HS-5 (cell line): ENCODE data around the gene COPS4.
"Not testable (repeated sequence)": the region's sequence is repeated elsewhere in the genome, so short reads cannot be mapped to it uniquely, and the experiment has no call there.

ENCODE experiments used
- DNase-seq: peaks from one replicate; pipeline ENCODE4 v3.0.0-alpha.2; 2012; ENCODE audit warnings: low read depth

The COPS4 gene

DNA sequence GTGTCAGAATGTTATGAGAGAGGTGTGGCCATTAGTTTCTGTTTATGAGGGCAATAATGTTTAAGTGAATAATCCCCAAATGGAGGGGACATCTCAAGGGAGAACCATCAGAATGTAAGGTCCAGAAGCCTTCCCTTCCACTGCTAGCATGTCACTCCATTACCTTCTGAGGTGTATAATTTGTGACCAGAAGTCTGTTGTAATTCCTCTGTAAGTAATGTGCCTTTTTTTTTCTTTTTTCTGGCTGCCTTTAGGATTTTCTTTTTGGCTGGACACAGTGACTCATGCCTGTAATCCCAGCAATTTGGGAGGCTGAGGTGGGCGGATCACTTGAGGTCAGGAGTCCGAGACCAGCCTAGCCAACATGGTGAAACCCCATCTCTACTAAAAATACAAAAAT lies 10.8 kb upstream of the COPS4 start:
- DNase-seq = no peak

DNA sequence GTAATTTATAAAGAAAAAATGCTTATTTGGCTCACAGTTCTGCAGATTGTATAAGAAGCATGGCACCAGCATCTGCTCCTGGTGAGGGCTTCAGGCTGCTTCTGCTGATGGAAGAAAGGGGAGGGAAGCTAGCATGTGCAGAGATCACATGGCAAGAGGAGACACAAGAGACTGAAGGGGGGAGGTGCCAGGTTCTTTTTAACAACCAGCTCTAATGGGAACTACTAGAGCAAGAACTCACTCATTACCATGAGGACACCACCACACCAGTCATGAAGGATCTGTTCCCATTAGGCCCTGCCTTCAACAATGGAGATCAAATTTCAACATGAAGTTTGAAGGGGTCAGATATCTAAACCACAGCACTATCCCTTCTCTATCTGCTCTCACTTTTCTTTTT lies 9.4 kb upstream of the COPS4 start:
- no peak for DNase-seq

DNA sequence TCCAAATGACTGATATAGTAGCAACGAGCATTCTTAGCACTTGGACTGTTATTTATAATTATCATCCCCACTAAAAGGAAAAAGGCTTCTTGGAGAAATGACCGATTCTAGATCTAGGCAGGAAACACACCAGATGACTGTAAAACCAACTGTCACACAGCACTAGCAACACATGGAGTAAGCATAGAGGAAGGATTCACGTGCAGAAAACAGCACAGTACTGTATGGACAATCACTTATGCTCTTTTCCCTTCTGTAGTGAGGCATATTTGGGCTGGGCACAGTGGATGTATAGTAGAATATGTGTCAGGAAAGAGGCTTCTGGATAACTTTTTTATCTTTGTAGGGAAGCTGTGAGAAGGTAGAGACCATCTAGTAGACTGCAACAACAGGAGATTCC lies 6.0 kb upstream of the COPS4 start:
- no peak for DNase-seq

DNA sequence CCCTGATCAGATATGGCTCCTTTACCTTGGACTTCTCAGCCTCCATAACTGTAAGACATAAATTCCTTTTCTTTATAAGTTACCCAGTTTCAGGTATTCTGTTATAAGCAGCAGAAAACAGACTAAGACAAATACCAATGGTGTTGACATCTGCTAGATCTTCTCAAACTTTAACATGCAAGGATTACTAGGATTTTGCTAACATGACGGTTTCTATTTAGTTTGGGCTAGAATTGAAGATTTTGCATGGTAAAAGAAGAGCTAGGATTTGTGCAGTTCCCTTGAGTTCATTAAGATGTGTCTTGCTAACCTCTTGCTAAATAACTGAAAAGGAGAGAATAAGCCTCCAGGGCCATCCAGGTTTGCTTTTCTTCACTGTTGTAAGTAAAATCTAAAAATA lies 5.3 kb upstream of the COPS4 start:
- DNase-seq = no peak

DNA sequence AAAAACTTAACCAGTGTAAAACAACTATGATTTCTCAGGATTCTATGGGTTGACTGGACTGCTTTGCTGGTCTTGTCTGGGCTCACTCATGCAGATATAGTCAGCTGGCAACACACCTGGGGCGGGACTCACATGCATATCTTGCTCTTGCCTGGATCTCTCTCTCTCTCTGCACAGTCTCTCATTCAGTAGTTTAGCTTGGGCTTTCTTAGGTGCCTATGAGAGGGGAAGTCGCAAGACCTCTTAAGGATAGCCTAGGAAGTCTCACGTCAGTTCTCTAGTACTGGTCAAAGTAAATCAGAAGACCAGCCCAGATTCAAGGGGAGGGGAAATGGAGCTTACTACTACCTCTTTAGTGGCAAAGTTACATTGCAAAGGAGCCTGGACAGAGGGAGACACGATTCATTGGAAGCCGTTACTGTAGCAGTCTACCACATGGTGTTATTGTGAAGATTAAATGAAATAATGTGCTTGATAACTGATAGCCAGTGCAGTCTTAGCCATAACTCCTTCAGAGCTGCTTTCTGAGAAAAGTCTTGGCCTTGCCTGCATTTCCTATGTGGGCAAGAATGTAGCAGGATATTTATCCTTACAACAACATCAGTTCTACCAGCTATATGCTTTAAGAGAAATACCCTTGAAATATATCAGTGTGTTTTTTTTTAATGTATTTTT lies 2.1 kb downstream of the COPS4 start:
- no peak for DNase-seq

DNA sequence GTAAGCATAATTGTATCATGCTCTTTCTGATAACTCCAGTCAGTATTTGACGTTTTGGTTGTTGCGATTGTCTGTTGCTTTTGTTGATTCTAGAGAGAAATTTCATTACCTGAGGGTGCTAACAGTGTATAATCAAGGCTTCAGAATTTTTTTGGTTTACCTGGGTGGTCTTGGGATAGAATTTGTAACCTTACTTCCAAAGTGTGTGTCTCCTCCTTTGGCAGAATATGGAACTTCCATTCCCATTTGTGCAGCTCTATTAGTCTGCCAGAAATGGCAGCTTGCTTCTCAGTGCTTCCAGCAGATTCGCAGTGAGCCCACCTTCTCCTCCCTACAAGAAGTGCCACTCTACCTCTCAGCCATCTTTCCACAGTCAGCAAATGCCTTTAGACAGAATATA lies 5.3 kb downstream of the COPS4 start:
- DNase-seq = no peak

DNA sequence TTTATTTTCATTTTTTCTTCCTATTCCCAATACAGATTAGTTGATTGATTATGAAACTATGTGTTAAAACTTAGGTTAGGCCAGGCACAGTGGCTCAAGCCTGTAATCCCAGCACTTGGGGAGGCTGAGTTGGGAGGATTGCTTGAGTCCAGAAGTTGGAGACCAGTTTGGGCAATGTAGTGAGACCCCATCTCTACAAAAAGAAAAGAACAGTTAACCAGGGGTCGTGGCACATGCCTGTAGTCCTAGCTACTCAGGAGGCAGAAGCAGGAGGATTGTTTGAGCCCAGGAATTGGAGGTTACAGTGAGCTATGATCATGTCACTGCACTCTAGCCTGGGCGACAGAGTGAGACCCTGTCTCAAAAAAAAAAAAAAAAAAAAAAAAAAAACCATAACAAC lies 8.2 kb downstream of the COPS4 start:
- not testable (repeated sequence) for DNase-seq

DNA sequence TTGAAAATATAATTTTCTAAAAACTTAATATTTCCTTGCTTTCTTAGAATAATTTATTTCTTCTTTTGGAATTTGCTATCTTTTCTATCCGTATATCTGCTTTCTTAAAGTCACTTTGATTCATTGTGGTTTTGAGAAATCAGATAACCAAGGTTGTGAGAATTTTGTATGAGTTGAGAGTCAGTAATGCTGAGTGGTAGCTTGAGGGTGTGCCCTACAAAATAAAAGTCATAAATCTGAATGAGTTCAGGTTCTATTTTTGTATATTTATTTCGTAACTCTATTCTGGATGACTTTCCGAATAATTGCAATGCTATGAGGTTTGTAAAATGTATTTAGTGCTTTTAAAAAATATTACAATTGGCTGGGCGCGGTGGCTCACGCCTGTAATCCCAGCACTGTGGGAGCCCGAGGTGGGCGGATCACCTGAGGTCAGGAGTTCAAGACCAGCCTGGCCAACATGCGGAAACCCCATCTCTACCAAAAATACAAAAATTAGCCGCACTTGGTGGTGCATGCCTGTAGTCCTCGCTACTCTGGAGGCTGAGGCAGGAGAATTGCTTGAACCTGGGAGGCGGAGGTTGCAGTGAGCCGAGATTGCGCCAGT lies 8.9 kb downstream of the COPS4 start:
- DNase-seq = peak; percentile 43

DNA sequence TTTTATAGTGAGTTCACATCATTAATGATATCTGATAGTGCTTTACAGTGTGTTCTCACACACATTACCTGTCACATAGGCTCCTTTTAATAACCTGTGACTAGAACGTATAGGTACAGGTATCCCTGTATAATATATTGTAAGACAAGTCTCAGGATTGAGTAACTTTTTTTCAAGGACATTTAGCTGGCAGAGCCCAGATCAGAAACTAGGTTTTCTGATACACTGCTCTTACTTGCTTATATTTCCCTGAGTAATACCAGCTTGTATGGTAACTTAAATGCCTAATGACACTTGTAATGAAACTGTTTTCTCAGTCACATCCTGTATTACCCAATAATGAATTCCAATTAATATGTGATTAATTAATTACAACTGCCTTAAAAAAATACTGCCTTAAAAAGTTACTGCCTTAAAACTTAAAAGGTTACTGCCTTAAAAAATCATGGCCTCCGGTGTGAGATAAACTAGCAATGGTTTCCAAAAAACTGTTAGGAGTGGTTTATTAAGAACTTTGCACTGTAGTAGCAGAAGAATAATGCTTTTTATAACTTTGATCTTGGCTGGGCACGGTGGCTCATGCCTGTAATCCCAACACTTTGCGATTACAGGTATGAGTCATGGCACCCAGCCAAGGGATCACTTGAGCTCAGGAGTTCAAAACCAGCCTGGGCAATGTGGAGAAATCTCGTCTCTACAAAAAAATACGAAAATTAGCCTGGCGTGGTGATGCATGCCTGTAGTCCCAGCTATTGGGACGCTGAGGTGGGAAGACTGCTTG lies 11.9 kb downstream of the COPS4 start:
- DNase-seq = no peak

DNA sequence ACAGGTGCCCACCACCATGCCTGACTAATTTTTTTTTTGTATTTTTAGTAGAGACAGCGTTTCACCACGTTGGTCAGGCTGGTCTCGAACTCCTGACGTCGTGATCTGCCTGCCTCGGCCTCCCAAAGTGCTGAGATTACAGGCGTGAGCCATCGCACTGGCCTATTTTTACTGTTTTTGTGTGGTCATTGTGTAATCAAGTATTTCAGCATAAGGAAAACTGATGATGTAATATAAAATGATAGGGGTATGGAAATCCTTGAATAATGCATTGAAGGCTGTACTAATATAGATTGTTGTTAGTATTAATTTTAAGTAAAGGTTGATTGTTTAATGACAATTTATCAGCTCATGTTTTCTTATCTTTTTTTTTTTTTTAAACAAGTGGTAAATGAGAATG lies 13.8 kb downstream of the COPS4 start:
- DNase-seq = not testable (repeated sequence)

DNA sequence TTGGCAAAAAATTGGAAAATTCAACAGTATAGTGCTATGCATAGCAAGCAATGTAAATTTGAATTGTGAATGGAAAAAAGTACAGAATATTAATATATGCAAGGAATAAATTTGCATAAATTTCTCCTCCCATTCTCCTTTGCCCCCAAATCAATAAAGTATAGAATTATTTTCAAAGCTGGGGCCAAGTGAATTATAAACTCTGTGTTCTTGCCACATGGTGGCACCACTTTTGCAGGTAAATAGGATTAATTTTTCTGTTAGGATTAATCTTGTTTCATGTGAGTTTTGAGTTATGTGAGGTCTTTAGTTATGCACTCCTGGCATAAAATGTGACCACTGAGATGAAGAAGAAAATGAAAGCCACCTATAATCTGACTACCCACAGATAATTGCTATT lies 19.9 kb downstream of the COPS4 start:
- DNase-seq = no peak

DNA sequence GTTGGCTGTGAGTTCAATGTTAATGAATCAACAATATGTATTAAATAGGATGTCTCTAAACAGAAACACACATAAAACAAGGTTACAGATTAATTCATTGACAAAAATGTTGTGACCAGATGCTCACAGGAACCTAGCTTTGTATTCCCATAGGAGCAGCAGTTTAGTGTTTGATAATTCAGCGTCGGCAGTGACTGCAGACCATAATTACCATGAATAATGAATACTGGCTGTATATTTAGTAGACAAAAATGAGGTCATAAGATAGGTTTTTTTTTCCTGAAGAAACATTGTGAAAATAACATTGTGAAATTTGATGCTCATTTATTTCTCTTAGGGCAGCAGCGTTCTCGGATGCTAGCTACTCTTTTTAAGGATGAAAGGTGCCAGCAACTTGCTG lies 27.8 kb downstream of the COPS4 start:
- DNase-seq = no peak

DNA sequence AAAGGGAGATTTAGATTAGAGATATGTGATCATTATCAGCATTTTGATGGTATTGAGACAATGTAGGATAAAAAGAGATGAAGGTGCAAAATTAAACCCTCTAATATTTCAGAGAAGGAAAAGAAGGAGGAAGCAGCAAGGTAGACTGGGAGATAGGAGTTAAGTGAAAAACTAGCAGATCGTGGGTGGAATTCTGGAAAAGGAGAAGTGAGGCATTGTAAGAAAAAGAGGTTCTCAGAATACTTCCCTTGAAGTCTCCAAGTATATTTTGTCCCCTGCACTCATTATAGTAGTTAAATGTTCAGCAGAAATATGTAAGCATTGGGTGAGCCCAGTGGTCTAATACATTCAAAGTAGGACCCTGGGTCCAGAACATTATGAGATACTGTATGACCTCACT lies 30.3 kb downstream of the COPS4 start:
- no peak for DNase-seq

DNA sequence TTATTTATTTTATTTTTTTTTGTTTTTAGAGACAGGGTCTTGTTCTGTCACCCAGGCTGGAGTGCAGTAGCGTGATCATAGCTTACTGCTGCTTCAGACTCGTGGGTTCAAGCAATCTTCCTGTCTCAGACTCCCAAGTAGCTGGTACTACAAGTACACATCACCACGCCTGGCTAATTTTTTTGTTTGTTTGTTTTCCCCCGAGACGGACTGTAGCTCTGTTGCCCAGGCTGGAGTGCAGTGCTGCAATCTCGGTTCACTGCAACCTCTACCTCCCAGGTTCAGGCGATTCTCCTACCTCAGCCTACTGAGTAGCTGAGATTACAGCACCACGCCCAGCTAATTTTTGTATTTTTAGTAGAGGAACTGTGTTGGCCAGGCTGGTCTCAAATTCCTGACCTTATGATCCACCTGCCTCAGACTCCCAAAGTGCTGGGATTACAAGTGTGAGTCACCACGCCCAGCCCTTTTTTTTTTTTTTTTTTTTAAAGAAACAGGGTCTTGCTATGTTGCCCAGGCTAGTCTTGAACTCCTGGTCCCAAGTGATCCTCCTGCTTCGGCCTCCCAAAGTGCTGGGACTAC lies 32.2 kb downstream of the COPS4 start:
- DNase-seq = no peak

DNA sequence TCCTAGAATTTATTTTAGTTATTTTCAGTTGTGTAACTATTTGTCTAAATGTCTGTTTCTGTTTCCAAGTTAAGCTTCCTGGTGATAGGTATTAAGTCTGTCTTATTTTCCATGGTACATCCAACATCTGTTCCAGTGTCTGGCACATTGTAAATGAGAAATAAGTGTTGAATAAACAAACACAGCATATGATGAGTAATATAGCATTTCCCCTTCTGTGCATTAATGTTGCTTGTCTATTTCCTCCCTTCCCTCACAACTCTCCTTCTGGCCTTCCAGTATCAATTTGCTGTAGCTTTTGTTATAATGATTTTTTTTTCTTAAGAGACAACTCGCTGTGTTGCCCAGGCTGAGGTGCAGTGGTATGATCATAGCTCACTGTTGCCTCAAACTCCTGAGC lies 36.1 kb downstream of the COPS4 start:
- DNase-seq = no peak

DNA sequence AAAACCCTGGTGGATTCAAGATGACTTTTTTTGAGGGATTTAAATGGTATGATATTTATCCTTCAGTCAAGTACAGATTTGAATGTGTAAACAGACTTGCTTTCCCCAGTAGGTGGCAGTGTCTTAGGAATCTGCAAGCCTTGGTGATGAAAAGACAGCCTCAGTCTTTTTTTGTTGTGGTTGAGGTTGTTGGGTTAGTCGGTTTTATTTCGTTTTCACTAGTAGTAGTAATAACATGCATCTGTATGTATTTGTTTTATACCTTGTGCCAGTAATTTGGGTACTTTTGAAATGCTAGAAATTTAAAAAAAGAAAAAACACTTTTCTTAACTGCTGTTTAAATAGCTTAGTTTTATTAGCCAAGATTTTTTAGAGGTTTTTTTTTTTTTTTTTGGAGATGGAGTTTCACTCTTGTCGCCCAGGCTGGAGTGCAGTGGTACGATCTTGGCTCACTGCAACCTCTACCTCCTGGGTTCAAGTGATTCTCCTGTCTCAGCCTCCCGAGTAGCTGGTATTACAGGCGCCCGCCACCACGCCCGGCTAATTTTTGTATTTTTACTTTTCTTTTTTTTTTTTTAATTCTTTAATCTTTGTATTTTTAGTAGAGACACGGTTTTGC lies 39.2 kb downstream of the COPS4 start:
- DNase-seq = peak; percentile 30

DNA sequence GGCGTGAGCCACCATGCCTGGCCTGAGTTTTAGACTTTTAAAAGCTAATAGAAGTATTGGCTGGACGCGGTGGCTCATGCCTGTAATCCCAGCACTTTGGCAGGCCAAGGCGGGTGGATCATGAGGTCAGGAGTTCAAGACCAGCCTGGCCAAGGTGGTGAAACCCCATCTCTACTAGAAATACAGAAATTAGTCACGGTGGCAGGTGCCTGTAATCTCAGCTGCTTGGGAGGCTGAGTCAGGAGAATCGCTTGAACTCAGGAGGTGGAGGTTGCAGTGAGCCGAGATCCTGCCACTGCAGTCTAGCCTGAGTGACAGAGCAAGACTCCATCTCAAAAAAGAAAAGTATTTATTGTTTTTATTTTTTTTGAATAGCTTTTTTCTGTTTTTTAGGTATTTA lies 39.8 kb downstream of the COPS4 start:
- DNase-seq = not testable (repeated sequence)

DNA sequence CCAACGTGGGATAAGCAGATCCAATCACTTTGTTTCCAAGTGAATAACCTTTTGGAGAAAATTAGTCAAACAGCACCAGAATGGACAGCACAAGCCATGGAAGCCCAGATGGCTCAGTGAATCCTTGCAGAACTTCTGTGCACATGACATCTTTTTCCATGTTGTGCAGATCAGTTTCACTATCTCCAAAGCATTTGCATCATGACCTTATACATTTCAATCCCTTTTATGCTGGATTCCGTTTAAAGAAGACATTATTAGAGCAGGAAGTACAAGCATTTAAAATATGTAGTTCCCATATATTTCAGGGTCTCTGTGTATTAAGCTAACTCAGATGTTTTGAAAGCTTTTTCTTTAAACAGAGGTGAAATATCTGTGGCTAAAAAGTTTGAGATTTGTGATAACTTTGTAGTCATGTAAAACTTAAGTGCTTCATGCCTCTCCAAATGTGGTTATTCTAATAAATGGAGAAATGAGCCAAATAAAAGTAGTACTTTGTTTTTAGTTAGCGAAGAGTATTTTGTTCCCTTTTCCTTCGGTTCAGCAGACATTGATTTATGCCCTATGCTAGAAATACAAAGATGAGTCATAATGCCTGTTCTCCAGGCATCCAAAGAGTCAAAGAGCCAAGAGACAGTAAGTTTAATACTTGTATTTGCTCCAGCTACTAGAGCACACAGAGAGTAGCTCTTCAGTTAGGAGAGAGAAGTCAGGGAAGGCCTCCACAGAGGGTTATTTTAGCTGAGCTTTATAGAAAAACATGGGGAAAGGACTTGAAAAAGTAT lies 40.5 kb downstream of the COPS4 start:
- no peak for DNase-seq

DNA sequence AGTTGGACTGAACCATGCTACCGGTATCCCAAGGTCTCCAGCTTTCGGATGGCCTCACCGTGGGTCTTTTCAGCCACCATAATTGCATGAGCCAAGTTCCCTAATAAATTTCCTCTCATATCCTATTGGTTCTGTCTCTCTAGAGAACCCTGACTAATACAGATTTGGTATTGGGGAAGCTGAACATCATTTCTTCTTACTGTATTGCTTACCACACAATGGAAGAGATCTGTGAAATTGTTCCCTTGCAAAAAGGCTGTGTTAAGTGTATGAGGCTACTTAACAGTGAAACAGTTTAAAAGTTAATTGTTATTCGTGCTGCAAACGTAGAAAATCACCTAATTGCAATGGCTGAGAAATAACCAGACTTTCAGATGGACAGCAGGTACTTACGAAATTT lies 45.6 kb downstream of the COPS4 start:
- DNase-seq = no peak

DNA sequence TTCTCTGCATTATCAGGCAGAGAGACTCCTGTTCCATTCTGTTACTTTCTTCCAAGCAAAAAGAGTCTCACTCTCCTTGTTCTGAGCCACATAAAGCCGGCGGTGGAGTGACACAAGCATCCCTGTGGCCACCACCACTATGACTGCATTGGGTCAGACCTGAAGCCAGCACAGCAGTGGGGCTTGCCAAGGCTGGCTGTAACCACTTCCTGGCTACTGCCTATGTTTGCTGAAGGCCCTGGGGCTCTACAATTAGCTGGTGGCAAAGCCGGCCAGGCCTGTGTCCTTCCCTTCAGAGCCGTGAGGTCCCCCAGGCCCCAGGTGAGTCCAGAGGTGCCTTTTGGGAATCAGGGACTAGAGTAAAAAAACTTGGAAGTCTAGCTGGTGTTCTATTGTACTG lies 47.8 kb downstream of the COPS4 start:
- no peak for DNase-seq

DNA sequence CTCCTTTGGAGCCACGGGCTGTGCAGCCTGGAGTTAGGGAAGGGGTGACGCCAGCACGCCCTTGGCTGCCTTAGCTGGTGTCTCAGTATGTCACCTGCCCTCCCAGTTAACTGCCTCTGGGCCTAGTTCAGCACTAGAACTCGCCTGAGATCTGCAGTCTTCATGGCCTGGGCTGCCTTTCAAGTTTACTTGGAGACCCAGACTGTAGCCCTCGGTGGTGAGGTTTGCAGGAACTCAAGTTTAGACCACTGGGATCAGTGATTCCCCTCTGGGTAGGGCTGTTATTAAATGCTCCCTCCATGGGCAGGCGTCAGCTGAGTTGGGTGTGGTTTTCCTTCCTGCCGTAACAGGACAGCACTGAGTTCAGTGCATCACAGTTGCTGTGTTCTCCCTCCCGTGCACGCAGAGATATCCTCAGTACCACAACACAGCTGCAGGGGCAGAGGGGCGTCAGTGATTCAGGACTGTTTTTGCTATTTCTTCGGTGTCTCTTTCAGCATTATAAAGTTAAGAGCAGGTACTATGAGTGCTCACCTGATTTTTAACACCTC lies 49.0 kb downstream of the COPS4 start:
- DNase-seq = no peak

DNA sequence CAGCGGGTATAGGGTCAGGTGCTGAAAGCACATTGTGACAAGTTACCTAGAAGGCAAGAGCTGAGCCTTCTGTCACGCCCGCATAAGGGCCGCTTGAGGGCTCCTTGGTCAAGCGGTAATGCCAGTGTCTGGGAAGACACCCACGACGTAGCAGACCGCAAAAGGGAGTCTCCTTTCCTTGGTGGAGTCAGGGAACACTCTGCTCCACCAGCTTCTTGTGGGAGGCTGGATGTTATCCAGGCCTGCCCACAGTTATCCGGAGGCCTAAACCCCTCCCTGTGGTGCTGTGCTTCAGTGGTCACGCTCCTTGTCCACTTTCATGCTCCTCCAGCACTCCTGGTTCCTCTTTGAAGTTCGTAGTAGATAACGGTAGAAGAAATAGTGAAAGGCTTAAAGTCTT lies 50.0 kb downstream of the COPS4 start:
- not testable (repeated sequence) for DNase-seq
